ENCODE measurements around the gene NAPB.

DNA sequence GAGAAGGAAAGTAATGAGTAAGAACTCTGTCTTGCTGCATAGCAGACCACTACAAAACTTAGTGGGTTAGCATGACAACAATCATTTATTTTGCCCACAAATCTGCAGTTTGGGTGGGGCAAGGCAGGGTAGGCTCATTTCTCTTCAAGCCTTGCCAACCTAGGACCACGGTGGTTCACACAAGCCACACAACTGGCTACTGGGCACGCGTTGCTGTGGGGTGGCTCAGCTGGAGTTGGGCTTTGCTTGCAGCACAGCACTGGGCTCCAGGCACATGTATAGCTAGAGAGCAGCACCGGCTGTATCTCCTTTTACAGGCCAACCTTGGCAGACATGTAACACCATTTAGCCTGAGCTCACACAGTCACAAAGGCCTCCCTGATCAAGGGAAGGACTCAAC, 75.3 kb downstream of the NAPB start:
- TF ChIP-seq, protein P1, sequence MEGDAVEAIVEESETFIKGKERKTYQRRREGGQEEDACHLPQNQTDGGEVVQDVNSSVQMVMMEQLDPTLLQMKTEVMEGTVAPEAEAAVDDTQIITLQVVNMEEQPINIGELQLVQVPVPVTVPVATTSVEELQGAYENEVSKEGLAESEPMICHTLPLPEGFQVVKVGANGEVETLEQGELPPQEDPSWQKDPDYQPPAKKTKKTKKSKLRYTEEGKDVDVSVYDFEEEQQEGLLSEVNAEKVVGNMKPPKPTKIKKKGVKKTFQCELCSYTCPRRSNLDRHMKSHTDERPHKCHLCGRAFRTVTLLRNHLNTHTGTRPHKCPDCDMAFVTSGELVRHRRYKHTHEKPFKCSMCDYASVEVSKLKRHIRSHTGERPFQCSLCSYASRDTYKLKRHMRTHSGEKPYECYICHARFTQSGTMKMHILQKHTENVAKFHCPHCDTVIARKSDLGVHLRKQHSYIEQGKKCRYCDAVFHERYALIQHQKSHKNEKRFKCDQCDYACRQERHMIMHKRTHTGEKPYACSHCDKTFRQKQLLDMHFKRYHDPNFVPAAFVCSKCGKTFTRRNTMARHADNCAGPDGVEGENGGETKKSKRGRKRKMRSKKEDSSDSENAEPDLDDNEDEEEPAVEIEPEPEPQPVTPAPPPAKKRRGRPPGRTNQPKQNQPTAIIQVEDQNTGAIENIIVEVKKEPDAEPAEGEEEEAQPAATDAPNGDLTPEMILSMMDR (IDR thresholded peaks at IDR 0.05): no peak
- TF ChIP-seq EP300 (IDR thresholded peaks at IDR 0.05) (no peak), POLR2A (IDR thresholded peaks at IDR 0.05) (no peak)

Measured in sigmoid colon (tissue), 4 donors.